H7 (cell line): ENCODE results near the gene CCN6. TPM values are rescaled to one million over a fixed set of nuclear protein-coding genes. Genes with fewer than 3 reads are reported as not detected.

Experiments
- DNase-seq: peaks from one replicate; pipeline ENCODE4 v3.0.0; 2012
- H3K27me3 ChIP-seq: 2 replicates; pipeline ENCODE4 v1.6.0; 2011; ENCODE audit warnings: mild to moderate bottlenecking, low read length; ENCODE audit not compliant: control insufficient read depth, insufficient read depth
- H3K36me3 ChIP-seq: replicated peaks from 2 replicates; pipeline ENCODE4 v1.5.1; 2011; ENCODE audit warnings: low read length; ENCODE audit not compliant: control insufficient read depth, insufficient read depth
- H3K4me3 ChIP-seq: 2 replicates; pipeline ENCODE4 v1.5.1; 2011; ENCODE audit warnings: low read depth, mild to moderate bottlenecking, control low read depth, low read length, moderate library complexity; ENCODE audit not compliant: insufficient read depth
- total RNA-seq: library from RNA; depleted of rRNA; stranded (reverse); fragments of >200 nt; shearing (Covaris generic); gene quantifications from 2 replicates; pipeline ENCODE4 v1.2.3, GENCODE V29; 2014; rRNA removed

Gene CCN6
- total RNA-seq, result not detected in 2 replicates

GRCh38 chr6:112054001-112054400, at the start of gene CCN6:
TSS of gene CCN6 (plus strand) at chr6:112054104. CDS start at chr6:112054358, 254 bp downstream.
- Histone ChIP-seq H3K27me3 (no peaks in the 10 kb centered on the region), H3K36me3 (no peaks in the 10 kb centered on the region), H3K4me3 (no peak within 1 kb of the TSS)
- DNase-seq, result no peak

DNA sequence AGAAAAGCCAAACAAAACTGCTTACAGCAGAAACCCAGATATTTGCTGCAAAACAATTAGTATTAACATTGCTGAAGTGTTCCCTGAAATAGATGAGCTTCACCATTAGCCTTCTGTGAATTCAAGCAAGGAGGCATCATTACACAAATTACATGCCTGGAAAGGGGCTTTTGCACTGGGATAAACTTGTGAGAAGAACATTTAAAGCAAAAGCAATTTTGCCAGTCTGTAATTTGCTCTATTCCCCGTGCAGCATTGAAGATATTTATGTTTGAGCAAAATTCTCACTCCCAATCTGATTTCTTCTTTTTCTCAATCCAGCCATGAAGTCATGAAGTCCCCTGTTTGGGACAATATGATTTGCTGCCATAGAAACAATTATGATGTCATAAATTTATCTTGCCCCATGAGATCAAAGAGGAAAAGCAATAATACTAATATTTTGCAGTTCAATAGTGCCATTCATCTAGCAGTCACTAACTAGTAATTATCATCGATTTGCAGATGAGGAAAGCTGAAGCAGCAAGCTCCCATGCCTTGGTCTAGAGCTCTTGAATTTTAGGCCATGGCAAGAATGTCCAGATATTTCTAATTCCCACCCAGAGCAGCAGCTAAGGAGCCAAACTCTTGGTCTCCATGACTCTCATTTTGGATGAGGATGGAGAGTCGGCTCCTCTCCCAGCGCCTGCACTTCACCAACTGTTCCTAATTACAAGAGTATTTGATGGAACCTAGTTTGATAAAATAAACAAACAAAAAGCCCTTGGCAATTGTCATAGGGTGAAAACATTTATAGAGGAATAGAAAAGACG, 49.5 kb upstream of the CCN6 start:
- no peaks in the 10 kb centered on the region; the same call in 1 of the 2 replicates for H3K27me3 ChIP-seq
- no peak overlapping the region for H3K4me3 ChIP-seq
- no peaks in the 10 kb centered on the region for H3K36me3 ChIP-seq
- no peak for DNase-seq

DNA sequence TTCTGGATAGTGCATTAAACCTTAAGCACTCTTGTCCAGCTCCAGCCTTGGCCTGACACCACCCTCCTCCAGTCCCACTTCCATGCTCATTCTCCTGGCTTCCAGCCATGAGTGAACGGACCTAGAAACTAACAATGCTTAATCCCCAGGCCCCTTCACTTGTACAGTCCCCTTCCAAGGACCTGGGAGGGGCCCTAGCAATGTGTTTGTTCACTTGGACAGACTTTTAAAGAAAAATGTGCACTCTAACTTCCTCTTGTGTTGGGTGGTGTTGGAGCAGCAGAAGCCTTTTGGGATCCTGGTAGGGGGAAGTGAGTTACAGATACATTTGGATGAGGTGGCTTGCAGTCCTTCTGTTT, 48.9 kb upstream of the CCN6 start:
- Histone ChIP-seq H3K36me3 (no peaks in the 10 kb centered on the region), H3K4me3 (no peak overlapping the region), H3K27me3 (no peaks in the 10 kb centered on the region; the same call in 1 of the 2 replicates)
- no peak for DNase-seq

GRCh38 chr6:112007254-112007653, 46.6 kb upstream of the CCN6 start:
- no peak overlapping the region for H3K4me3 ChIP-seq
- no peaks in the 10 kb centered on the region for H3K27me3 ChIP-seq
- no peaks in the 10 kb centered on the region for H3K36me3 ChIP-seq
- no peak for DNase-seq

GRCh38 chr6:112007805-112008204, 46.1 kb upstream of the CCN6 start:
- no peaks in the 10 kb centered on the region for H3K36me3 ChIP-seq
- no peak overlapping the region for H3K4me3 ChIP-seq
- DNase-seq, result no peak
- H3K27me3 ChIP-seq, result no peaks in the 10 kb centered on the region

DNA sequence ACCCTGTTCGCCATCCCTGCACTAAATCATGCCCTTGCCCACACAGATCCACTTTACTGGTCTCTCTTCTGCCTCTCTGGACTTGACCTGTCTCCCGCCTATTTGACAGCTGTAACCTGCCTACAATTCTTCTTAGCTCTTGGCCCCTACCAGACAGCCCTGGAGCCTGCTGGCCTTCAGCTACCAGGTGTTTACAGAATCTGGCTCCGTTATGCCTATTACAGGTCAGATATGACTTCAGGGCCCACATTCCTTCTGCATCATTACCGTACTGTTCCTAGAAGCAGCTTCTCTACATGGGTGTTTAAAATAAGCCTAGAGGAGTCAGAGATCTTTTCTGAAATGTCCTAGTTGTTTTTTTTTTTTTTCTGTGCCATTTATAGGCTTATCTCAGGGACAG, 45.4 kb upstream of the CCN6 start:
- Histone ChIP-seq H3K4me3 (no peak overlapping the region), H3K36me3 (no peaks in the 10 kb centered on the region), H3K27me3 (no peaks in the 10 kb centered on the region)
- no peak for DNase-seq

DNA sequence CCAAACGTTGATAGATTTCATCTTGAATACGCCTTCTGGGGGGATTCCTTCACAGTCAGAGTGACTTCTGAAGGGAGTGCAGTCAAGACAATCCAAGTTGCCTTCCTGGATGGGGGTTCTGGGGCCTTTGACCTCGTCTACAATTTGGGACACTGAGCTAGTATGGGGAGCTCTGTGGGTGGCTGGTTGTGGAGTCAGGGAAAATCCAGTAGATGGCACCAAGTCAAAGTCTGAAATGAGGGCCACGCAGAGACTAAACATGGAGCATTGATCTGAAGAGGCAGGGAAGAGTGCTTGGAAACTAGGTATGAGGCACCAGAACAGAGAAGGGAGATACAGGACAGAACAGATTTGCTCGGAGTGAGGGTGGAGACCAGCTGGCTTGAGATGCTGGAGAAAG, 43.6 kb upstream of the CCN6 start:
- DNase-seq, result no peak
- Histone ChIP-seq H3K36me3 (no peaks in the 10 kb centered on the region), H3K4me3 (no peak overlapping the region), H3K27me3 (no peaks in the 10 kb centered on the region)

GRCh38 chr6:112013051-112013450, 40.9 kb upstream of the CCN6 start:
- no peaks in the 10 kb centered on the region for H3K27me3 ChIP-seq
- no peaks in the 10 kb centered on the region for H3K36me3 ChIP-seq
- H3K4me3 ChIP-seq, result no peak overlapping the region
- no peak for DNase-seq

GRCh38 chr6:112014483-112014882, 39.4 kb upstream of the CCN6 start:
- Histone ChIP-seq H3K36me3 (no peaks in the 10 kb centered on the region), H3K4me3 (no peak overlapping the region), H3K27me3 (no peaks in the 10 kb centered on the region)
- DNase-seq, result no peak

GRCh38 chr6:112015725-112016124, 38.2 kb upstream of the CCN6 start:
- Histone ChIP-seq H3K4me3 (no peak overlapping the region), H3K36me3 (no peaks in the 10 kb centered on the region), H3K27me3 (no peaks in the 10 kb centered on the region)
- no peak for DNase-seq

GRCh38 chr6:112016320-112016719, 37.6 kb upstream of the CCN6 start:
- no peak overlapping the region for H3K4me3 ChIP-seq
- DNase-seq, result no peak
- H3K27me3 ChIP-seq, result no peaks in the 10 kb centered on the region
- no peaks in the 10 kb centered on the region for H3K36me3 ChIP-seq

GRCh38 chr6:112017169-112017568, 36.7 kb upstream of the CCN6 start:
- no peak for DNase-seq
- H3K27me3 ChIP-seq, result no peaks in the 10 kb centered on the region
- no peak overlapping the region for H3K4me3 ChIP-seq
- no peaks in the 10 kb centered on the region for H3K36me3 ChIP-seq

GRCh38 chr6:112017760-112018537, 36.0 kb upstream of the CCN6 start:
- no peaks in the 10 kb centered on the region for H3K27me3 ChIP-seq

DNA sequence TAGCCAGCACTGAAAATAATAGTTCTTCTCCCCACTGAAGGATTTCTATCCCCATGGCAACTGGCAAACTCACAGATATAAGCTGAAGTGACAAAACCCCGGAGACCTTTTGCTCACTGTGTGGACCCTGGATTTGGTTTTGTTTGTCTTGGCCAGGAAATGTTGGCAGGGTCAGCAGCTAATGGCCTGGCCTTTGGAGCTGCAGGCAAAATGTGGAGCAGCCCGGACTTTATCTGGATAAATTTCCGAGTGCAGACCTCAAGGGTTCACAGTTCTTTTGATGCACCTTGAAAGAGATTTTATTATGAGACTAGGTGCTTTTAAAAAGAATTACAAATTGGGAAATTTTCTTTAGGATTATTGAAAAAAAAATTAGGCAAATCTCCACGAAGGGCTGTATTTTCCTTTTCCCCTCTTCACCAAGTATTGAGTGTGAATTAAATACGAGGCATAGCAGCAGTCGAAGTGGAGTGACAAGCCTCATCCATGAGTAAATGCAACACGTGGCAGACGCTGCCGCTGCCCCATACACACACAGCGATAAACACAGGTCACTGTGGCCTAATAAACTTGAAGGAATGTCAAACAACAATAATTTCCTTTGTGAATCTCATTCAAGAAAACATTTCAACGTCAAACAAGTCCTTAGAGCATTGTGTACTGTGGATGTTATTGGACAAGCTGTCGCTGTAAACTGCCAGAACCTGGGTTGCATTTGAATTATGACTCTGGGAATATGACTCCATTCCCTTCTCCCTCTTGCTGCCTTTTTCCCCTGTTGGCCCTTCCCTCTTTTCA, 35.1 kb upstream of the CCN6 start:
- H3K4me3 ChIP-seq, result no peak overlapping the region
- H3K36me3 ChIP-seq, result no peaks in the 10 kb centered on the region
- no peaks in the 10 kb centered on the region for H3K27me3 ChIP-seq
- DNase-seq, result no peak

More at GRCh38 chr6:112017760-112018537, 36.0 kb upstream of the CCN6 start:
- no peak for DNase-seq
- no peak overlapping the region for H3K4me3 ChIP-seq
- H3K36me3 ChIP-seq, result no peaks in the 10 kb centered on the region
